ENCODE data around the gene DDX23.

Gene DDX23

GRCh38 chr12:48800971-48801370 is 51.0 kb downstream of the DDX23 start:
- no peak for DNase-seq (ENCODE audit: low read depth in 2 of 3, low spot score in 2 of 3)

DNA sequence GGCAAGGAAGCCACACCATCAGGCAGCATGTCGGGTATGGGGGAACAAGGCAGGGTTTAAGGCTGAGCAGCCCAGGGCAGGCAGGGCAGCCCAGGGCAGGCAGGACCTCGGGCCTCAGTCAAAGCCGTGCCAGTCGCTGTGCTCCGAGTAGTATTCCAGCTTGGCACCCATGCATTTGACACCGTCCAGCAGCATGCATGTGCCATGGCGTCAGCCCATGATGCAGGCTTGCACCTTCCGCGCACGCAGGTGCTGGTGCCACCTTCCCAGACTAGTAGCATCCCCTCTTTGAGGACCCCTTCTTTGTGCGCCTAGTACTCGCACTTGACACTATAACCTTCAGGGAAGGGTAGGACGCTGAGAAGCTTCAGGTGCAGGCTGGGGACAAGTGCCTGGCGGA is 51.5 kb downstream of the DDX23 start:
- no peak for DNase-seq (ENCODE audit: low read depth in 2 of 3, low spot score in 2 of 3)

- DNase-seq (ENCODE audit: low read depth in 2 of 3, low spot score in 2 of 3): no peak
These were observed 55.0 kb downstream of the DDX23 start for GRCh38 chr12:48796976-48797375.

DNA sequence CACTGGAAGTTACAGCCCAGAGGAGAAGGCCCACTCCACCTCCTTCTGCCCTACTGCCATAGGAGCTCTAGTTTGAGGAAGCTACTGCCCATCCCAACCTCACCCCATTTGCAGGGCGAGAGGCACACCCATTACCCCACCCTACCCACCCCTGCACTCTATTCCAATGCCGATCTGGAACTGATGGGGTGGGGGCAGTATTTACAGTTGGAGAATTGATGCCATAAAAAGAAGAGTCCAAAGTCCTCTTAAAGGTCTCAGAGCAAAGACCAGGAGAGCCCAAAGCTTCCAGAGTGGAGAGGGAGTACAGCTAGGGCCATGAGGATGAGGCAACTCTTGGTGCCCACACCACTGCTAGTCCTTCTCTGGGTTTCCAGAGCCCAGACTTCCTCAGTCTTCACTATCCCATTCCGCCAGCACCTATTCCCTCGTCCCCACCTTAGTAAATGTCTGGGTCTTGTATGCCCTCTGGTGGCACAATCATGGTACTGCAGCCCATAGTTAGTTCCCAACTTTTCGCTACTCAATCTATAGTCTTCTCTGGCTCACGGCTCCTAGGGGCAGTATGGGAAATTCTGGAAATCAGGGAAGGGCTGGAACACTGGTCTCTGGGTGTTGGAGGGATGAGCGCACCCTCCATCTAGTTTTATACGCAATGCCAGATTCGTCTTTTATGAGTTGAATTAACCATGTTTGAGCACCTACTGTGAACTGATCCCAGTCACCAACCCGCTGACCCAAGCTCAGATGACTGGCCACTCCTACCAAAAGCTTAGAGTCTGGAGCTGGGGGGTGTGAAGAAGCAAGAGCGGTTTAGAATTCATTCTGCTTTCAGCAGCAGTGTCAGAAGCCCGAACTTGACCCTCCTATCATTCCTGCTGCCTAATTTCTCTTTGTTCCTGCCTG is 56.2 kb downstream of the DDX23 start:
- peak in 1 of 3 experiments; percentile 48 for DNase-seq (ENCODE audit: low read depth in 2 of 3, low spot score in 2 of 3)

DNA sequence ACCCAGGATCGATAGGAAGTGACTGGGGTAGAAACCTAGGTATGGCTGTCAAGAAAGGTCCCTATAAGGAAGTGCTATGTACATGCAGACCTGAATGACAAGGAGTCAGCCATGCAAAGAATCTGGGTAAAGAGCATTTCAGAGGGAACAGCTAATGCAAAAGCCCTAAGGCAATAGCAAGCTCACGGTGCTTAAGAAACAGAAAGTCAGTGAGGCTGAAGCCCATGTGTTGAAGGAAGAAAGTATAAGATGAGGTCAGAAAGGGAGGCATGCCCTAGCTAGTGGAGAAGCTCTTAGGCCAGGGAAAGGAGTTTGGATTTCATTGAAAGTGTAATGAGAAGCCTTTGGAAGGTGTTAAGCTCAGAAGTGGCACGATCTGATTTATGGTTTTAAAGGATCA is 57.1 kb downstream of the DDX23 start:
- DNase-seq (ENCODE audit: low read depth in 2 of 3, low spot score in 2 of 3): no peak

- no peak for DNase-seq (ENCODE audit: low read depth in 2 of 3, low spot score in 2 of 3)
These were observed 58.3 kb downstream of the DDX23 start for GRCh38 chr12:48793696-48794095.

DNA sequence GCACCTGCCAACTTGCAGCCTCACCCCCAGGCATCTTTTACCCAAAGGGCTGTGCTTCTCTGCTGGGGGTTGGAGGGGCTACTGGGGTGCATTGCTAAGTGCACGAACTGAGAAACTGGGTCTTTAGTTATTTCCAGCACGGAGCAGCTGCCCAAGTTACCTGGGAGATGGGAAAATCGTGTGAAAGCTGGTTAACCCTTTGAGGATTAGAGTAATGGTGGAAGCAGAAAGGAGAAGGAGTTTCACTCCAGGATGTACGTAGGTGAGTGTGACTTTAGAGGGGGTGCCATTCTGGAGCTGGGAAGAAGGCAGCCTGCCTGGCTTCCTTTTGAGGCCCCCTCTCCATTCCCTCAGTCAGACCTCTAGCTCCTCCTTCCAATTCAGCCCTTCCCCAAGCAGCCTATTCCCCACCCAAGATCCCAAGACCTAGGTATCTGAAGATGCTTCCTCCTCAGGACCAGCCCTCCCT is 62.1 kb downstream of the DDX23 start:
- DNase-seq (ENCODE audit: low read depth in 2 of 3, low spot score in 2 of 3): no peak

GRCh38 chr12:48788854-48789775 is 62.8 kb downstream of the DDX23 start, which contains the start of gene ADCY6:
Gene ADCY6, minus strand, starts transcription at chr12:48789089. Its CDS starts 5,655 bp downstream, at chr12:48783434.
- no peak for DNase-seq (ENCODE audit: low read depth in 2 of 3, low spot score in 2 of 3)

- DNase-seq (ENCODE audit: low read depth in 2 of 3, low spot score in 2 of 3): no peak
These were observed 63.5 kb downstream of the DDX23 start for GRCh38 chr12:48788524-48788853.

DNA sequence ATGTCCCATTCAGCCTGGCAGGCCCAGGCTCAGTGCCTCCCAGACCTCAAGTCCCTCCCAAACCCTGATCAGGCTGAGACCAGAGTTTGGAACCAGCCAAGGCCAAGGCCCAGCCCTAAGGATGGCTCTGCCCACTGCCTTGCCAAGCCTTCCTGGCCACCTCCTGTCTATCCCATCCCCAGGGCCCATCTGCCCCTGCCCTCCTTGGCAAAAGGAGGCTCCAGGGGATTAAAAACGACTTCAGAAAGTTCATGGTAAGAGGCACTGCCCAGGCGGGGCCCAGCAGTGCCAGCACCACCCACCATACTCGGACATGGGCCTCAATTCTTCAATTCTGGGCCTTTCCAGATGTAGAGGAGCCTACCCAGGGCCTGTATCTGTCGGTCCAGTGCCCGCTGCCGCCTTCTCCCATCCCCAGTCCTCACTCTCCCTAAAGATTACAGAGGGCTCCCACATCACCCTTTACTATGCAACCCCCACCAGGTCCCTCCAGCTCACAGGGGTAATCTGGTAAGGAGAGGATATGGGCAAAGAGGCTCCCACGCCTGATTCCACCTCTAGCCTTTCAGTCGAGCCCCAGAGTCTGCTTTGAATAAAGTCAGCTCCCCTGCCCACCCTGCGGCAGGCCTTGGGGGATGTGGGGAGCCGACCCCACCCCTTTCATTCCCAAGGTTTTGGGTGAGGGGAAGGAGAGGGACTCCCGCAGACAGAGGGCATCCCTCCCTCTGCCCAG is 64.0 kb downstream of the DDX23 start:
- DNase-seq (ENCODE audit: low read depth in 2 of 3, low spot score in 2 of 3): no peak

GRCh38 chr12:48786591-48787544 is 65.1 kb downstream of the DDX23 start:
- DNase-seq (ENCODE audit: low read depth in 2 of 3, low spot score in 2 of 3): no peak

- DNase-seq (ENCODE audit: low read depth in 2 of 3, low spot score in 2 of 3): no peak
These were observed 68.5 kb downstream of the DDX23 start for GRCh38 chr12:48783432-48783831.

GRCh38 chr12:48782457-48783395 is 69.2 kb downstream of the DDX23 start:
- DNase-seq (ENCODE audit: low read depth in 2 of 3, low spot score in 2 of 3): no peak

DNA sequence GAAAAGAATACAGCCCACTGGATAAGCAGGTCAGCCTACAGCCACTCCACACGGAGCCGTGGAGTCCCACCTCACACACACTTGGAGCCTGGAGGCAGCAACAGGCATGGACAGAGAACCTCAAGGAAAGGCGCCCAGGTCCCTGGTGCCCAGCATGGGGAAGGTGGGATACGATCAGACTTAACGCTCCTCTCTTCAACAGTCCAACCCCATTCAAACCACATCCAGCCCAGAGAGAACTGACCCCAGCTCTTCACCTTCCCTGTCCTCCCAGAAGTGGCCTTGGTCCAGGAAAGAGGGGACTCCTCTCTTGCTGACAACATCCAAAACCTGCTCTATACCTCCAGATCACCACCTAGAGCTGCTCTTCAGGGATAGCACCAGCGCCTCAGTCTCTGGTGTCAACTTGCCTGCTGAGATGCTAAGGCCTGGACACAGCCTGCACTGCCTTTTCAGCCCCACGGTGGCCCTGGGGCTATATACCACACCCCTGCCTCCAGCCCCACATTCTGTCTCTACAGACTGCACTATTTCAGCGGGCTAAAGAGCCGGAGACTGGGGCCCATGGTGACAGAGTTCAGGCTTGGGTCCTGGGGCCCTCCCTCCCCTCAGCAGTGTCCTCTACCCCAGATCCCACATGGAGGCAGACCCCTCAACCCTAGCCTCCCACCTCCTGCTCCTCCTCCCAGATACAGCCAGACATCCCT is 70.1 kb downstream of the DDX23 start:
- DNase-seq (ENCODE audit: low read depth in 2 of 3, low spot score in 2 of 3): no peak

GRCh38 chr12:48780381-48781025 is 71.5 kb downstream of the DDX23 start:
- no peak for DNase-seq (ENCODE audit: low read depth in 2 of 3, low spot score in 2 of 3)

DNA sequence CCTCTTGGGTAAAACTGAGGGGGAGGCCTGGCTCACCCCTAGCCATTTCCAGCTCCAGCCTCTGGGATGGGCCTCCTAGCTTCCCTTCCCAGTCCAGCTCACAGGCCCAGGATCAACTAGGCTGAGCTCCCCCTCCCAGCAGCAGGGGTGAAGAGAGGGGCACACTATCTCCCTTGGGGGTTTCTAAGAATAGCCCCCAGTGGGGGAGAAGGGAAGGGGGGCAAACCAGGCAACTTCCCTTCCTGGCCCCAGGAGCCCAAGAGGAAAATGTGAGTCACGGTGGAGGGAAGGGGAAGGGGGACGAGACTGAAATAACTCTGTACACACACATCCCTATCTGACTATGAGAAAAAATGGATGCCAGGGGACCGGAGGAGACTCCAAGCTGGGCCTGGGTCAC is 72.1 kb downstream of the DDX23 start:
- no peak for DNase-seq (ENCODE audit: low read depth in 2 of 3, low spot score in 2 of 3)

All from activated CD8-positive, alpha-beta memory T cell treated with anti-CD3 and anti-CD28 coated beads for 48 hours (primary cell).